ENCODE data around the gene CACNA1H. TPM values are rescaled to one million over a fixed set of nuclear protein-coding genes. Genes with fewer than 3 reads are reported as not detected.

Gene CACNA1H
- total RNA-seq, 1 experiment from 2014 or later, result 19.7 TPM

GRCh38 chr16:1262210-1262845 lies 109.4 kb downstream of the CACNA1H start:
- Histone ChIP-seq H3K4me3 (ENCODE audit: low read depth, low read length, poor library complexity, severe bottlenecking) (no peak overlapping the region), H3K9me3 (ENCODE audit: low read depth, low read length, poor library complexity, severe bottlenecking) (no peaks in the 10 kb centered on the region), H3K4me1 (ENCODE audit: insufficient read depth, low read length, poor library complexity, severe bottlenecking) (no peaks in the 10 kb centered on the region), H3K27me3 (replicated peaks; ENCODE audit: insufficient read depth, low read depth, low read length, poor library complexity) (no peaks in the 10 kb centered on the region), H3K27ac (ENCODE audit: low read depth, low read length, poor library complexity, severe bottlenecking) (no peak overlapping the region), H3K36me3 (ENCODE audit: insufficient read depth, low read length, poor library complexity, severe bottlenecking) (no peaks in the 10 kb centered on the region)
- no TSS peak for BruUV-seq (replicated peaks)
- POLR2A ChIA-PET (ENCODE audit: low non-redundant PET), result no interaction called here
- CTCF ChIA-PET, result no interaction called here
- no peak for DNase-seq (ENCODE audit: low spot score)
- intact Hi-C loops (cut with micrococcal nuclease; ENCODE audit: unreplicated experiment), result no loop called here
- TF ChIP-seq EZH2 (IDR thresholded peaks at IDR 0.05; ENCODE audit: borderline replicate concordance, low read depth, low read length, poor library complexity, severe bottlenecking) (no peak), CTCF (conservative IDR thresholded peaks at IDR 0.05; ENCODE audit: low read depth, low read length) (no peak)

GRCh38 chr16:1262846-1263221 lies 109.9 kb downstream of the CACNA1H start:
- CTCF ChIA-PET, result no interaction called here
- Histone ChIP-seq H3K27ac (ENCODE audit: low read depth, low read length, poor library complexity, severe bottlenecking) (no peak overlapping the region), H3K4me1 (ENCODE audit: insufficient read depth, low read length, poor library complexity, severe bottlenecking) (no peaks in the 10 kb centered on the region), H3K27me3 (replicated peaks; ENCODE audit: insufficient read depth, low read depth, low read length, poor library complexity) (no peaks in the 10 kb centered on the region), H3K36me3 (ENCODE audit: insufficient read depth, low read length, poor library complexity, severe bottlenecking) (no peaks in the 10 kb centered on the region), H3K9me3 (ENCODE audit: low read depth, low read length, poor library complexity, severe bottlenecking) (no peaks in the 10 kb centered on the region), H3K4me3 (ENCODE audit: low read depth, low read length, poor library complexity, severe bottlenecking) (no peak overlapping the region)
- intact Hi-C loops (cut with micrococcal nuclease; ENCODE audit: unreplicated experiment), result no loop called here
- DNase-seq (ENCODE audit: low spot score), result no peak
- POLR2A ChIA-PET (ENCODE audit: low non-redundant PET), result no interaction called here
- BruUV-seq (replicated peaks), result no TSS peak
- TF ChIP-seq CTCF (conservative IDR thresholded peaks at IDR 0.05; ENCODE audit: low read depth, low read length) (no peak), EZH2 (IDR thresholded peaks at IDR 0.05; ENCODE audit: borderline replicate concordance, low read depth, low read length, poor library complexity, severe bottlenecking) (no peak)

GRCh38 chr16:1263591-1264344 lies 110.9 kb downstream of the CACNA1H start:
- intact Hi-C loops (cut with micrococcal nuclease; ENCODE audit: unreplicated experiment), result no loop called here
- Histone ChIP-seq H3K4me1 (ENCODE audit: insufficient read depth, low read length, poor library complexity, severe bottlenecking) (no peaks in the 10 kb centered on the region), H3K9me3 (ENCODE audit: low read depth, low read length, poor library complexity, severe bottlenecking) (no peaks in the 10 kb centered on the region), H3K27me3 (replicated peaks; ENCODE audit: insufficient read depth, low read depth, low read length, poor library complexity) (no peaks in the 10 kb centered on the region), H3K27ac (ENCODE audit: low read depth, low read length, poor library complexity, severe bottlenecking) (no peak overlapping the region), H3K4me3 (ENCODE audit: low read depth, low read length, poor library complexity, severe bottlenecking) (no peak overlapping the region), H3K36me3 (ENCODE audit: insufficient read depth, low read length, poor library complexity, severe bottlenecking) (no peaks in the 10 kb centered on the region)
- no peak for TF ChIP-seq CTCF (conservative IDR thresholded peaks at IDR 0.05; ENCODE audit: low read depth, low read length)
- ChIA-PET CTCF (no interaction called here), POLR2A (ENCODE audit: low non-redundant PET) (no interaction called here)
- no peak for DNase-seq (ENCODE audit: low spot score)
- no TSS peak for BruUV-seq (replicated peaks)

All from A673 (cell line).